Astrocyte (in vitro differentiated cells and primary cell): ENCODE measurements around the gene WNT3A. TPM values are rescaled to one million over a fixed set of nuclear protein-coding genes. Genes with fewer than 3 reads are reported as not detected.

Experiments used
- DNase-seq: peaks from one replicate; pipeline ENCODE4 v3.0.0-alpha.2; 2010; ENCODE audit warnings: low read depth
- FAIRE-seq: peaks from 2 replicates; lab custom pipeline; 2011; peaks lifted over from hg19 to GRCh38; lab: Jason Lieb, UNC
- H2AFZ ChIP-seq: 2 replicates; pipeline ENCODE4 v1.6.0; 2012; ENCODE audit warnings: low read depth, low read length, inconsistent platforms
- H3K27ac ChIP-seq: 2 replicates; pipeline ENCODE4 v1.5.1; 2011; ENCODE audit warnings: low read depth, low read length, inconsistent platforms
- H3K27me3 ChIP-seq: 2 replicates; pipeline ENCODE4 v1.6.0; 2011; ENCODE audit warnings: low read length, inconsistent platforms; ENCODE audit not compliant: insufficient read depth
- H3K36me3 ChIP-seq: 2 replicates; pipeline ENCODE4 v1.5.1; 2011; ENCODE audit warnings: low read length, inconsistent platforms; ENCODE audit not compliant: insufficient read depth
- H3K4me1 ChIP-seq: 2 replicates; pipeline ENCODE4 v1.5.1; 2011; ENCODE audit warnings: low read length, inconsistent platforms; ENCODE audit not compliant: insufficient read depth
- H3K4me2 ChIP-seq: 2 replicates; pipeline ENCODE4 v1.6.0; 2012; ENCODE audit warnings: low read length, inconsistent platforms
- H3K4me3 ChIP-seq: 2 replicates; pipeline ENCODE4 v1.5.1; 2011; ENCODE audit warnings: low read depth, mild to moderate bottlenecking, low read length, inconsistent platforms; ENCODE audit not compliant: insufficient read depth
- H3K79me2 ChIP-seq: 2 replicates; pipeline ENCODE4 v1.6.0; 2012; ENCODE audit warnings: mild to moderate bottlenecking, low read length, inconsistent platforms; ENCODE audit not compliant: insufficient read depth
- H3K9ac ChIP-seq: 2 replicates; pipeline ENCODE4 v1.6.0; 2012; ENCODE audit warnings: mild to moderate bottlenecking, low read length, inconsistent platforms
- H3K9me3 ChIP-seq: 2 replicates; pipeline ENCODE4 v1.5.1; 2012; ENCODE audit warnings: low read depth, mild to moderate bottlenecking, low read length, inconsistent platforms; ENCODE audit not compliant: insufficient read depth
- H4K20me1 ChIP-seq: 2 replicates; pipeline ENCODE4 v1.6.0; 2012; ENCODE audit warnings: low read length, inconsistent platforms; ENCODE audit not compliant: insufficient read depth
- H3K27ac Mint-ChIP-seq: one replicate; pipeline ENCODE4 v1.8.0; 2021; ENCODE audit warnings: mild to moderate bottlenecking, mixed read lengths; ENCODE audit not compliant: unreplicated experiment
- H3K27me3 Mint-ChIP-seq: one replicate; pipeline ENCODE4 v1.8.0; 2021; ENCODE audit warnings: low read depth, mixed read lengths; ENCODE audit not compliant: unreplicated experiment
- H3K36me3 Mint-ChIP-seq: one replicate; pipeline ENCODE4 v1.8.0; 2021; ENCODE audit warnings: low read depth, mixed read lengths; ENCODE audit not compliant: unreplicated experiment
- H3K4me1 Mint-ChIP-seq: one replicate; pipeline ENCODE4 v1.8.0; 2021; ENCODE audit warnings: low read depth, mixed read lengths; ENCODE audit not compliant: unreplicated experiment
- H3K4me3 Mint-ChIP-seq: one replicate; pipeline ENCODE4 v1.8.0; 2021; ENCODE audit warnings: mild to moderate bottlenecking, moderate library complexity, mixed read lengths; ENCODE audit not compliant: unreplicated experiment
- H3K9me3 Mint-ChIP-seq: one replicate; pipeline ENCODE4 v1.8.0; 2021; ENCODE audit warnings: mild to moderate bottlenecking, mixed read lengths; ENCODE audit not compliant: unreplicated experiment
- CTCF ChIP-seq: IDR thresholded peaks from 2 replicates; pipeline ENCODE4 v1.5.1; 2011; ENCODE audit warnings: low read depth, mild to moderate bottlenecking, inconsistent platforms, low read length, moderate library complexity; ENCODE audit not compliant: insufficient read depth
- EZH2 ChIP-seq: IDR thresholded peaks from 2 replicates; pipeline ENCODE4 v1.6.1; 2012; ENCODE audit warnings: mild to moderate bottlenecking, low read length, inconsistent platforms; ENCODE audit not compliant: insufficient read depth
- total RNA-seq: library from RNA; stranded (reverse); gene quantifications from 2 replicates; pipeline ENCODE4 v1.2.1, GENCODE V29; 2021

WNT3A gene
- total RNA-seq, 1 donor from 2014 or later, result not detected

GRCh38 chr1:228000416-228000815 lies 6.4 kb upstream of the WNT3A start:
- Histone ChIP-seq H3K9me3 (no peaks in the 10 kb centered on the region), H3K79me2 (no peaks in the 10 kb centered on the region), H3K9ac (no peak overlapping the region), H3K4me1 (no peaks in the 10 kb centered on the region), H4K20me1 (no peaks in the 10 kb centered on the region), H3K27ac (no peak overlapping the region), H3K4me2 (no peak overlapping the region), H3K4me3 (no peak overlapping the region), H3K27me3 (peaks cover 28% of the 10 kb centered on the region), H3K36me3 (no peaks in the 10 kb centered on the region), H2AFZ (no peak overlapping the region)
- H3K4me1 Mint-ChIP-seq, result no peaks in the 10 kb centered on the region
- TF ChIP-seq CTCF (no peak), EZH2 (no peak)
- no peak overlapping the region for H3K4me3 Mint-ChIP-seq
- no peak for FAIRE-seq
- H3K9me3 Mint-ChIP-seq, result peaks cover 21% of the 10 kb centered on the region
- no peak overlapping the region for H3K27ac Mint-ChIP-seq
- peaks cover 89% of the 10 kb centered on the region for H3K27me3 Mint-ChIP-seq
- H3K36me3 Mint-ChIP-seq, result no peaks in the 10 kb centered on the region
- DNase-seq, result no peak

- no peak for TF ChIP-seq EZH2
- no peak for TF ChIP-seq CTCF
- no peaks in the 10 kb centered on the region for H3K79me2 ChIP-seq
- H2AFZ ChIP-seq, result no peak overlapping the region
- no peaks in the 10 kb centered on the region for H3K36me3 ChIP-seq
- peaks cover 4% of the 10 kb centered on the region for H4K20me1 ChIP-seq
- no peak for FAIRE-seq
- no peak overlapping the region for H3K4me3 ChIP-seq
- H3K4me1 ChIP-seq, result no peaks in the 10 kb centered on the region
- H3K4me2 ChIP-seq, result no peak overlapping the region
- no peak overlapping the region for H3K9ac ChIP-seq
- Mint-ChIP-seq H3K9me3 (peaks cover 15% of the 10 kb centered on the region), H3K36me3 (no peaks in the 10 kb centered on the region), H3K27ac (no peak overlapping the region), H3K4me3 (no peak overlapping the region), H3K4me1 (no peaks in the 10 kb centered on the region), H3K27me3 (peaks cover 89% of the 10 kb centered on the region)
- peaks cover 33% of the 10 kb centered on the region for H3K27me3 ChIP-seq
- no peak for DNase-seq
- no peak overlapping the region for H3K27ac ChIP-seq
- no peaks in the 10 kb centered on the region for H3K9me3 ChIP-seq
Observed at GRCh38 chr1:228000836-228001563, 5.8 kb upstream of the WNT3A start.
